WTC11 (cell line): ENCODE measurements around the gene SNU13. TPM values are rescaled to one million over a fixed set of nuclear protein-coding genes. Genes with fewer than 3 reads are reported as not detected.

Experiments used
- ATAC-seq: fragments of 200-7000 bp; cut with Tn5 transposase; 2 replicates; pipeline ENCODE4 v1.10.0; 2021; ENCODE audit warnings: mild to moderate bottlenecking, moderate library complexity
- CTCF ChIA-PET: fragments of 300-600 bp; sonication (Branson Sonifier 250); formaldehyde crosslinking; loops from one replicate; lab custom pipeline; 2021; ENCODE audit warnings: antibody characterized with exemption; lab: Charles Lee
- POLR2A ChIA-PET: fragments of 350-600 bp; sonication (Branson Sonifier 250); formaldehyde crosslinking; loops from one replicate; lab custom pipeline; 2021; ENCODE audit warnings: antibody characterized with exemption; lab: Charles Lee
- DNase-seq: peaks from one replicate; pipeline ENCODE4 v3.0.0; 2021; ENCODE audit warnings: low spot score
- H3K27ac Mint-ChIP-seq: 2 replicates; pipeline ENCODE4 v1.8.0; 2021; ENCODE audit warnings: mixed read lengths
- H3K27me3 Mint-ChIP-seq: 2 replicates; pipeline ENCODE4 v1.8.0; 2021; ENCODE audit warnings: low read depth, mild to moderate bottlenecking, moderate library complexity, mixed read lengths
- H3K36me3 Mint-ChIP-seq: 2 replicates; pipeline ENCODE4 v1.8.0; 2021; ENCODE audit warnings: mixed read lengths
- H3K4me1 Mint-ChIP-seq: 2 replicates; pipeline ENCODE4 v1.8.0; 2022; ENCODE audit warnings: mixed read lengths
- H3K4me3 Mint-ChIP-seq: 2 replicates; pipeline ENCODE4 v1.8.0; 2021; ENCODE audit warnings: mild to moderate bottlenecking, moderate library complexity, mixed read lengths
- H3K9me3 Mint-ChIP-seq: 2 replicates; pipeline ENCODE4 v1.8.0; 2021; ENCODE audit warnings: mixed read lengths
- CTCF ChIP-seq: fragments of 200-600 bp; IDR thresholded peaks from 2 replicates; pipeline ENCODE4 v1.8.0; 2022; ENCODE audit warnings: antibody characterized with exemption
- ELF4 ChIP-seq: sonication (generic); formaldehyde crosslinking; IDR thresholded peaks from 2 replicates; pipeline ENCODE4 v1.8.1; 2022; ENCODE audit warnings: low read depth, mild to moderate bottlenecking, moderate library complexity, missing genetic modification reagents
- FOXP1 ChIP-seq: sonication (generic); formaldehyde crosslinking; IDR thresholded peaks from 2 replicates; pipeline ENCODE4 v1.8.0; 2022; ENCODE audit warnings: missing genetic modification reagents, mild to moderate bottlenecking, moderate library complexity, borderline replicate concordance
- GABPB1 ChIP-seq: sonication (generic); formaldehyde crosslinking; IDR thresholded peaks from 2 replicates; pipeline ENCODE4 v1.8.1; 2023; ENCODE audit warnings: mild to moderate bottlenecking, missing genetic modification reagents
- GTF2I ChIP-seq: fragments of 250-450 bp; sonication (Bioruptor Pico); conservative IDR thresholded peaks from 2 replicates; pipeline ENCODE4 v1.4.0; 2021; ENCODE audit warnings: mild to moderate bottlenecking
- HMGA2 ChIP-seq: fragments of 250-450 bp; sonication (Bioruptor Pico); IDR thresholded peaks from 2 replicates; pipeline ENCODE4 v1.4.0; 2021; ENCODE audit warnings: mild to moderate bottlenecking, moderate library complexity
- KAT7 ChIP-seq: sonication (generic); formaldehyde crosslinking; IDR thresholded peaks from 2 replicates; pipeline ENCODE4 v1.8.1; 2023; ENCODE audit warnings: missing genetic modification reagents, mild to moderate bottlenecking, borderline replicate concordance
- NFYB ChIP-seq: sonication (generic); formaldehyde crosslinking; conservative IDR thresholded peaks from 2 replicates; pipeline ENCODE4 v1.8.0; 2022; ENCODE audit warnings: low read depth, missing genetic modification reagents
- NR3C1 ChIP-seq: sonication (generic); formaldehyde crosslinking; conservative IDR thresholded peaks from 2 replicates; pipeline ENCODE4 v1.8.1; 2023; ENCODE audit warnings: low read depth, mild to moderate bottlenecking, missing genetic modification reagents
- PREB ChIP-seq: sonication (generic); formaldehyde crosslinking; IDR thresholded peaks from 2 replicates; pipeline ENCODE4 v1.8.1; 2022; ENCODE audit warnings: mild to moderate bottlenecking, missing genetic modification reagents, moderate library complexity, borderline replicate concordance
- ZMAT4 ChIP-seq: fragments of 250-450 bp; sonication (Bioruptor Pico); IDR thresholded peaks from 2 replicates; pipeline ENCODE4 v1.9.0; 2021; ENCODE audit warnings: mild to moderate bottlenecking
- ZNF121 ChIP-seq: sonication (generic); formaldehyde crosslinking; IDR thresholded peaks from 2 replicates; pipeline ENCODE4 v1.8.0; 2023; ENCODE audit warnings: missing genetic modification reagents
- ZNF281 ChIP-seq: sonication (generic); formaldehyde crosslinking; IDR thresholded peaks from 2 replicates; pipeline ENCODE4 v1.8.0; 2023; ENCODE audit warnings: mild to moderate bottlenecking, missing genetic modification reagents
- ZNF423 ChIP-seq: fragments of 250-450 bp; sonication (Bioruptor Pico); IDR thresholded peaks from 2 replicates; pipeline ENCODE4 v2.1.2; 2022; ENCODE audit warnings: mild to moderate bottlenecking, moderate library complexity
- total RNA-seq: library from RNA; stranded (reverse); gene quantifications from 3 replicates; pipeline ENCODE4 v1.2.3, GENCODE V29; 2021
- TF ChIP-seq, protein P1 (sequence below): sonication (generic); formaldehyde crosslinking; conservative IDR thresholded peaks from 2 replicates; pipeline ENCODE4 v1.8.1; 2022; ENCODE audit warnings: mild to moderate bottlenecking, missing genetic modification reagents

The SNU13 gene
- total RNA-seq, 1 experiment from 2014 or later, result 207 TPM

GRCh38 chr22:41697126-41697775 is 8.6 kb upstream of the SNU13 start (continued):
- TF ChIP-seq CTCF (peak; percentile 99), ZNF281 (CRISPR knock-in tag) (no peak), ZNF423 (peak; percentile 76), NFYB (CRISPR knock-in tag) (no peak), ZNF121 (CRISPR knock-in tag) (0 out of 2 replicates have a peak, but pooled peaks have one; percentile 1), GABPB1 (CRISPR knock-in tag) (0 out of 2 replicates have a peak, but pooled peaks have one; percentile 12), ZMAT4 (CRISPR knock-in tag) (no peak), HMGA2 (CRISPR knock-in tag) (no peak)

GRCh38 chr22:41696703-41697102 is 8.0 kb upstream of the SNU13 start:
- ATAC-seq, result peak; percentile 10
- no peak overlapping the region for H3K27ac Mint-ChIP-seq

GRCh38 chr22:41695211-41695610 is 6.5 kb upstream of the SNU13 start:
- H3K27me3 Mint-ChIP-seq, result peaks cover 15% of the 10 kb centered on the region
- peaks cover 10% of the 10 kb centered on the region for H3K4me1 Mint-ChIP-seq
- POLR2A ChIA-PET, result no interaction called here
- H3K36me3 Mint-ChIP-seq, result no peaks in the 10 kb centered on the region; the same call in none of the 2 replicates
- no peak for TF ChIP-seq PREB
- TF ChIP-seq KAT7 (CRISPR knock-in tag), result no peak
- TF ChIP-seq, protein P1, sequence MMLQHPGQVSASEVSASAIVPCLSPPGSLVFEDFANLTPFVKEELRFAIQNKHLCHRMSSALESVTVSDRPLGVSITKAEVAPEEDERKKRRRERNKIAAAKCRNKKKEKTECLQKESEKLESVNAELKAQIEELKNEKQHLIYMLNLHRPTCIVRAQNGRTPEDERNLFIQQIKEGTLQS (CRISPR knock-in tag), result no peak
- no peak overlapping the region for H3K27ac Mint-ChIP-seq
- H3K4me3 Mint-ChIP-seq, result no peak overlapping the region
- no peaks in the 10 kb centered on the region for H3K9me3 Mint-ChIP-seq
- CTCF ChIA-PET, result no interaction called here
- DNase-seq (no peak), ATAC-seq (no peak)

More at GRCh38 chr22:41696703-41697102, 8.0 kb upstream of the SNU13 start:
- POLR2A ChIA-PET, result interaction anchor here (0.6 to 1.9 kb wide), 9 partner anchors 8 to 770 kb away, joined by 3 to 15 read pairs (median 4); partner anchors contain the start of genes CCDC134, DESI1, PMM1 and SMDT1
- no peak for DNase-seq
- CTCF ChIA-PET, result interaction anchor here (0.5 to 4.1 kb wide), 99 partner anchors 9 to 847 kb away, joined by 3 to 76 read pairs (median 8); partner anchors contain the start of genes CCDC134, CENPM, NDUFA6 and PMM1
- no peaks in the 10 kb centered on the region for H3K9me3 Mint-ChIP-seq
- TF ChIP-seq NR3C1 (CRISPR knock-in tag), result 0 out of 2 replicates have a peak, but pooled peaks have one; percentile 34
- TF ChIP-seq ELF4, result no peak
- TF ChIP-seq FOXP1 (CRISPR knock-in tag), result 0 out of 2 replicates have a peak, but pooled peaks have one; percentile 15
- TF ChIP-seq GTF2I (CRISPR knock-in tag), result no peak
- peak; percentile 63 for TF ChIP-seq ZNF121 (CRISPR knock-in tag)
- H3K27me3 Mint-ChIP-seq, result peaks cover 27% of the 10 kb centered on the region
- H3K36me3 Mint-ChIP-seq, result no peaks in the 10 kb centered on the region; the same call in none of the 2 replicates
- peaks cover 10% of the 10 kb centered on the region for H3K4me1 Mint-ChIP-seq
- no peak overlapping the region for H3K4me3 Mint-ChIP-seq
